Measurements from ENCODE around the gene QARS1.

The QARS1 gene

DNA sequence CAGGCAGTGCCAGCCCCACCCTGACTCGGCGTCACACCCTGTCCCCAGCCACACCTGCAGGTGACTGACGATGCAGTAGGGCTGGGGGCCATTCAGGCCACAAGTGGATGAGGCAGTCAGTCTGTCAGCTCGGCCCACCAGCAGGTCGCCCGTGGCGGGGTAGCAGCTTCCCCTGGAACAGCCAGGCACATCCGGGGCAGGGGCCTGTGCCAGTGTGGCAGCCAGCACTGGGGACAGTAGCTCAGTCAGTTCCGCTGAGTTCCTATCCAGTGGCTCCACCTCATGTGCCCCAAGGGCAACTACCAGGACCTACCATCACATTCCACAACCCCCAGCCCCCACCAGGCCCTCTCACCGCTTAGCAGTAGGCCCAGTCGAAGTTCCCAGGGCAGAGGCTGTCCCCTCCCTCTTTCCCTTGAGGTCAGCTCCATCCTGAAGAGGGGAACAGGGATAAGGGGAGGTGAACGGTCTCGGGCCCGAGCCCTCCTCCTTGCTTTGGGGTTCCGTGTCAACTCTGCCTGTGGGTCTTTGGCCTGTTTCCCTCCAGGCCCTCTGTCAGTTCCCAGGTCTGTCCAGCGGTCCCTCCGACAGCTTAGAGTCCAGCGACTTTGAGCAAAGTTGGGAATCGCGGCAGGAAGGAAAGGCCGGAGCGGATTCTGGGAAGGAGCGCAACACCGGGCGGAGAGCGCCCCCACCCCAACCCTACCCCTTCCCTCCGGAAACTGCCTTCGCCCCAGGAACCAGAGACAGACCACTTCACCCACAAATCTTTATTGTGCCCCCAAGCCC is 28.1 kb upstream of the QARS1 start, which contains the start of gene LAMB2:
LAMB2 (minus strand) TSS at position 614 of the 789 bp plus-strand sequence; CDS start at position 431, 183 bp downstream.
- Histone ChIP-seq H3K9me3 (replicated peaks in 1 of 2; ENCODE audit: control insufficient read depth in 2 of 2, insufficient read depth in 1 of 2, low read depth in 1 of 2, low read length in 2 of 2) (no peaks in the 10 kb centered on the region), H2AK5ac (ENCODE audit: low read depth, low read length) (peak within 1 kb of the TSS; percentile 36), H3K4me1 (ENCODE audit: control insufficient read depth in 2 of 2, insufficient read depth in 1 of 2, low read depth in 1 of 2, low read length in 2 of 2) (peaks cover 4 to 7% of the 10 kb centered on the region in 2 donors), H2AFZ (ENCODE audit: low read length) (peak within 1 kb of the TSS; percentile 95), H2BK15ac (ENCODE audit: low read length) (peak within 1 kb of the TSS; percentile 71), H4K91ac (ENCODE audit: low read depth, low read length, poor library complexity) (no peak within 1 kb of the TSS), H4K8ac (ENCODE audit: low read depth, low read length) (no peak within 1 kb of the TSS), H3K14ac (ENCODE audit: low read length) (peak within 1 kb of the TSS; percentile 39), H3K4me2 (ENCODE audit: insufficient read depth, low read length, poor library complexity, severe bottlenecking) (peak within 1 kb of the TSS; percentile 95), H3K79me1 (ENCODE audit: low read depth, low read length) (peaks cover 3% of the 10 kb centered on the region), H3K27ac (replicated peaks; ENCODE audit: low read length) (peak within 1 kb of the TSS; percentile 85), H3K9ac (ENCODE audit: low read depth, low read length, poor library complexity) (peak within 1 kb of the TSS; percentile 95), H2BK120ac (ENCODE audit: low read depth, low read length) (peak within 1 kb of the TSS; percentile 88), H2BK5ac (ENCODE audit: low read length) (peak within 1 kb of the TSS; percentile 33), H3K23ac (ENCODE audit: low read depth, low read length, poor library complexity) (peak within 1 kb of the TSS; percentile 32), H3K4me3 (ENCODE audit: low read length in 2 of 2) (peak within 1 kb of the TSS; percentile 79 to 84), H3K4ac (ENCODE audit: low read length) (peak within 1 kb of the TSS; percentile 97), H2BK12ac (ENCODE audit: low read length) (peak within 1 kb of the TSS; percentile 77), H3K36me3 (replicated peaks in 1 of 2; ENCODE audit: control insufficient read depth in 2 of 2, insufficient read depth in 2 of 2, low read length in 2 of 2) (peaks cover 14 to 17% of the 10 kb centered on the region in 2 donors), H3K18ac (ENCODE audit: low read length) (peak within 1 kb of the TSS; percentile 98), H3K27me3 (ENCODE audit: control insufficient read depth in 3 of 3, insufficient read depth in 3 of 3, low read depth in 1 of 3, low read length in 3 of 3) (no peaks in the 10 kb centered on the region)
- peak; percentile 83 for DNase-seq (ENCODE audit: low spot score)
- WGBS, 2 donors (ENCODE audit: extremely low coverage in 2 of 2, insufficient read length in 2 of 2, insufficient replicate concordance in 1 of 2): no CpG with 5 or more reads among the region's 28 CpGs

DNA sequence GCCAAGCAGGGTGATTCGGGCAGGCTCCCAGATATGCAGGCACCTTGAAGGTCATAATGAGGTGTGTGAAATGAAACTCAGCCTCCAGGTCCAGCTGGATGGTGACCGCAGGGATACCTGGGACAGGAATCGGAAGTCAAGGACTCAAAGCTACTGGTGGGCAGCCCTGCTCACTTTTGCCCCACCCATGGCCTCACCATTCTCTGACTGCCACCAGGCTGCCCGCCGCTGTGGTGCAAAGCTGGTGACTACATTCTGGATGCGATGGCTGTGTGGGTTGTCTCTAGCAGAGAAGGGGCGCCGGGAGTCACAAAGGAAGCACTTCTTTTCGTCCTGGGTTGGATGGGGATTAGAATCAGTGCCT is 27.5 kb upstream of the QARS1 start:
- Histone ChIP-seq H3K18ac (ENCODE audit: low read length) (peak overlapping the region; percentile 89), H3K9me3 (replicated peaks in 1 of 2; ENCODE audit: control insufficient read depth in 2 of 2, insufficient read depth in 1 of 2, low read depth in 1 of 2, low read length in 2 of 2) (no peaks in the 10 kb centered on the region), H3K9ac (ENCODE audit: low read depth, low read length, poor library complexity) (peak overlapping the region; percentile 95), H2BK120ac (ENCODE audit: low read depth, low read length) (no peak overlapping the region), H2AFZ (ENCODE audit: low read length) (no peak overlapping the region), H2AK5ac (ENCODE audit: low read depth, low read length) (peak overlapping the region; percentile 36), H2BK5ac (ENCODE audit: low read length) (peak overlapping the region; percentile 33), H3K27me3 (ENCODE audit: control insufficient read depth in 3 of 3, insufficient read depth in 3 of 3, low read depth in 1 of 3, low read length in 3 of 3) (no peaks in the 10 kb centered on the region), H3K79me1 (ENCODE audit: low read depth, low read length) (peaks cover 3% of the 10 kb centered on the region), H3K4me2 (ENCODE audit: insufficient read depth, low read length, poor library complexity, severe bottlenecking) (peak overlapping the region; percentile 95), H4K91ac (ENCODE audit: low read depth, low read length, poor library complexity) (no peak overlapping the region), H2BK15ac (ENCODE audit: low read length) (no peak overlapping the region), H3K4me1 (ENCODE audit: control insufficient read depth in 2 of 2, insufficient read depth in 1 of 2, low read depth in 1 of 2, low read length in 2 of 2) (peaks cover 4 to 7% of the 10 kb centered on the region in 2 donors), H3K36me3 (replicated peaks in 1 of 2; ENCODE audit: control insufficient read depth in 2 of 2, insufficient read depth in 2 of 2, low read length in 2 of 2) (peaks cover 14 to 17% of the 10 kb centered on the region in 2 donors), H3K4ac (ENCODE audit: low read length) (no peak overlapping the region), H3K14ac (ENCODE audit: low read length) (no peak overlapping the region), H3K4me3 (ENCODE audit: low read length in 2 of 2) (peak overlapping the region; percentile 79 to 83), H3K27ac (replicated peaks; ENCODE audit: low read length) (no peak overlapping the region), H4K8ac (ENCODE audit: low read depth, low read length) (no peak overlapping the region), H3K23ac (ENCODE audit: low read depth, low read length, poor library complexity) (no peak overlapping the region), H2BK12ac (ENCODE audit: low read length) (no peak overlapping the region)
- no peak for DNase-seq (ENCODE audit: low spot score)
- no CpG with 5 or more reads among the region's 9 CpGs for WGBS, 2 donors (ENCODE audit: extremely low coverage in 2 of 2, insufficient read length in 2 of 2, insufficient replicate concordance in 1 of 2)

DNA sequence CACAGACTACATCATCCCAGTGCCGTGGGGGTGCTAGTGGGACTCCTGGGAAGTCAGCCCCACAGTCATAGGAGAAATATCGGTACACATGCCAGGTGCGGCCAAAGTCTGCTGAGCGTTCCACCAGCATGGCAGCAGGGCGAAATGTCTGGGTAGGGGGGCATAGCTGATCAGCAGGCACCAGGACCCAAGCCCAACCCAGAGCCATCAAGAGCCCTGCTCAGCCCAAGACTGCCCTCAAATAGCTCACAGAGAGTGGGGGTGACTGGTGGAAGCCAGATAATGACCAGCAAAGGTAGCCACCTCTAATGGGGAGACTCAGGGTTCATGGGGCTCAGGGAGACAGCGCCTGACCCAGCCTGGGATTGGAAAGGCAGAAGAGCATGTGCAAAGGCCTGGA is 27.0 kb upstream of the QARS1 start:
- Histone ChIP-seq H3K27me3 (ENCODE audit: control insufficient read depth in 3 of 3, insufficient read depth in 3 of 3, low read depth in 1 of 3, low read length in 3 of 3) (no peaks in the 10 kb centered on the region), H3K27ac (replicated peaks; ENCODE audit: low read length) (no peak overlapping the region), H3K36me3 (replicated peaks in 1 of 2; ENCODE audit: control insufficient read depth in 2 of 2, insufficient read depth in 2 of 2, low read length in 2 of 2) (peaks cover 14 to 17% of the 10 kb centered on the region in 2 donors), H2BK15ac (ENCODE audit: low read length) (no peak overlapping the region), H3K4me1 (ENCODE audit: control insufficient read depth in 2 of 2, insufficient read depth in 1 of 2, low read depth in 1 of 2, low read length in 2 of 2) (peaks cover 4 to 7% of the 10 kb centered on the region in 2 donors), H2AK5ac (ENCODE audit: low read depth, low read length) (peak overlapping the region; percentile 82), H4K8ac (ENCODE audit: low read depth, low read length) (no peak overlapping the region), H3K23ac (ENCODE audit: low read depth, low read length, poor library complexity) (no peak overlapping the region), H2BK120ac (ENCODE audit: low read depth, low read length) (no peak overlapping the region), H4K91ac (ENCODE audit: low read depth, low read length, poor library complexity) (no peak overlapping the region), H2BK5ac (ENCODE audit: low read length) (peak overlapping the region; percentile 21), H3K4ac (ENCODE audit: low read length) (no peak overlapping the region), H3K4me3 (ENCODE audit: low read length in 2 of 2) (peak overlapping the region; percentile 40 to 79), H3K9ac (ENCODE audit: low read depth, low read length, poor library complexity) (peak overlapping the region; percentile 95), H2BK12ac (ENCODE audit: low read length) (no peak overlapping the region), H3K79me1 (ENCODE audit: low read depth, low read length) (peaks cover 3% of the 10 kb centered on the region), H3K9me3 (replicated peaks in 1 of 2; ENCODE audit: control insufficient read depth in 2 of 2, insufficient read depth in 1 of 2, low read depth in 1 of 2, low read length in 2 of 2) (no peaks in the 10 kb centered on the region), H3K14ac (ENCODE audit: low read length) (no peak overlapping the region), H2AFZ (ENCODE audit: low read length) (no peak overlapping the region), H3K4me2 (ENCODE audit: insufficient read depth, low read length, poor library complexity, severe bottlenecking) (peak overlapping the region; percentile 27), H3K18ac (ENCODE audit: low read length) (no peak overlapping the region)
- no peak for DNase-seq (ENCODE audit: low spot score)
- WGBS, 2 donors (ENCODE audit: extremely low coverage in 2 of 2, insufficient read length in 2 of 2, insufficient replicate concordance in 1 of 2): no CpG with 5 or more reads among the region's 6 CpGs

DNA sequence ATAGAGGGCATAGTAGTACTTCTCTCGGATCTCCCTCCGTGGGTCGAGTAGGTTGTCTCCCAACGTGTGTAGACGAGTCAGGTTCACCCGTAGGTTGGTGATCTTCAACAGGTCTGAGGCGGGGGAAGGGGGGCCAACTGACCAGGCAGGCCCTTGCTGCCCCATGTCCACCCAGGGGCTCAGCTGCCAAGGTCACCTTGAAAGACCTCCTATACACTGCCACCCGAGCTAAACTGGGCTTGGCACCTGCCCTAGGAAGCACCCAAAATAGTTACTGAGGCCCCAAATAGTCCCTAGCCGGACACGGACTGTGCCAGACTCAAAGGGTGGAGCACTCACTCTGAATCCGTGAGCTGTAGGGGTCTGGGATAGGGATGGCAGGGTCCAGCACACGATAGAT is 26.5 kb upstream of the QARS1 start:
- H2BK5ac ChIP-seq (ENCODE audit: low read length): peak overlapping the region; percentile 21
- H3K27me3 ChIP-seq (ENCODE audit: control insufficient read depth in 3 of 3, insufficient read depth in 3 of 3, low read depth in 1 of 3, low read length in 3 of 3): no peaks in the 10 kb centered on the region
- H3K14ac ChIP-seq (ENCODE audit: low read length): no peak overlapping the region
- peak overlapping the region; percentile 3 for H2BK15ac ChIP-seq (ENCODE audit: low read length)
- peak overlapping the region; percentile 82 for H2AK5ac ChIP-seq (ENCODE audit: low read depth, low read length)
- no peak overlapping the region for H2BK120ac ChIP-seq (ENCODE audit: low read depth, low read length)
- no CpG with 5 or more reads among the region's 12 CpGs for WGBS, 2 donors (ENCODE audit: extremely low coverage in 2 of 2, insufficient read length in 2 of 2, insufficient replicate concordance in 1 of 2)
- H3K9me3 ChIP-seq (replicated peaks in 1 of 2; ENCODE audit: control insufficient read depth in 2 of 2, insufficient read depth in 1 of 2, low read depth in 1 of 2, low read length in 2 of 2): no peaks in the 10 kb centered on the region
- peaks cover 16 to 17% of the 10 kb centered on the region in 2 donors for H3K36me3 ChIP-seq (replicated peaks in 1 of 2; ENCODE audit: control insufficient read depth in 2 of 2, insufficient read depth in 2 of 2, low read length in 2 of 2)
- H4K8ac ChIP-seq (ENCODE audit: low read depth, low read length): no peak overlapping the region
- peak overlapping the region; percentile 45 for H3K9ac ChIP-seq (ENCODE audit: low read depth, low read length, poor library complexity)
- H3K27ac ChIP-seq (replicated peaks; ENCODE audit: low read length): no peak overlapping the region
- H3K18ac ChIP-seq (ENCODE audit: low read length): no peak overlapping the region
- no peak overlapping the region for H2BK12ac ChIP-seq (ENCODE audit: low read length)
- H3K4me2 ChIP-seq (ENCODE audit: insufficient read depth, low read length, poor library complexity, severe bottlenecking): no peak overlapping the region
- H3K23ac ChIP-seq (ENCODE audit: low read depth, low read length, poor library complexity): no peak overlapping the region
- no peak overlapping the region for H3K4ac ChIP-seq (ENCODE audit: low read length)
- no peak for DNase-seq (ENCODE audit: low spot score)
- peaks cover 3% of the 10 kb centered on the region for H3K79me1 ChIP-seq (ENCODE audit: low read depth, low read length)
- H3K4me3 ChIP-seq (ENCODE audit: low read length in 2 of 2): no peak overlapping the region
- no peak overlapping the region for H2AFZ ChIP-seq (ENCODE audit: low read length)
- no peak overlapping the region for H4K91ac ChIP-seq (ENCODE audit: low read depth, low read length, poor library complexity)
- peaks cover 4 to 7% of the 10 kb centered on the region in 2 donors for H3K4me1 ChIP-seq (ENCODE audit: control insufficient read depth in 2 of 2, insufficient read depth in 1 of 2, low read depth in 1 of 2, low read length in 2 of 2)
